Fibroblast of lung (primary cell): ENCODE data around the gene APOBEC3A. TPM values are rescaled to one million over a fixed set of nuclear protein-coding genes. Genes with fewer than 3 reads are reported as not detected.
"Not testable (repeated sequence)": the region's sequence is repeated elsewhere in the genome, so short reads cannot be mapped to it uniquely, and the experiment has no call there.

Experiments used
- DNase-seq, 2 donors: peaks; one replicate each; pipeline versions ENCODE4 v3.0.0 to v3.0.0-alpha.2; 2010; ENCODE audit warnings: low read depth in 2 of 2
- H2AFZ ChIP-seq: 2 replicates; pipeline ENCODE4 v1.5.1; 2012; ENCODE audit warnings: low read length, control low read depth, inconsistent platforms
- H3K27ac ChIP-seq: 2 replicates; pipeline ENCODE4 v1.5.1; 2011; ENCODE audit warnings: low read length, control low read depth; ENCODE audit not compliant: insufficient read depth
- H3K27me3 ChIP-seq: 2 replicates; pipeline ENCODE4 v1.5.1; 2011; ENCODE audit warnings: mild to moderate bottlenecking, low read length; ENCODE audit not compliant: control insufficient read depth, insufficient read depth
- H3K36me3 ChIP-seq: 2 replicates; pipeline ENCODE4 v1.5.1; 2011; ENCODE audit warnings: low read length; ENCODE audit not compliant: control insufficient read depth, insufficient read depth
- H3K4me1 ChIP-seq: 2 replicates; pipeline ENCODE4 v1.5.1; 2011; ENCODE audit warnings: low read length; ENCODE audit not compliant: control insufficient read depth, insufficient read depth; ENCODE audit errors: extremely low read depth
- H3K4me2 ChIP-seq: 2 replicates; pipeline ENCODE4 v1.5.1; 2011; ENCODE audit warnings: low read length, control low read depth; ENCODE audit not compliant: insufficient read depth; ENCODE audit errors: extremely low read depth
- H3K4me3 ChIP-seq, 4 experiments: fragments of 200-600 bp in 1 of 4; sonication (generic) in 1 of 4; replicated peaks in 1 of 4; 2 replicates each; pipeline ENCODE4 v1.5.1; 2011 to 2016; ENCODE audit warnings: low read length in 4 of 4, low read depth in 3 of 4, mild to moderate bottlenecking in 3 of 4, control low read depth in 2 of 4, inconsistent platforms in 1 of 4, mixed read lengths in 1 of 4; ENCODE audit not compliant: insufficient read depth in 1 of 4; ENCODE audit errors: control extremely low read depth in 1 of 4
- H3K79me2 ChIP-seq: 2 replicates; pipeline ENCODE4 v1.5.1; 2012; ENCODE audit warnings: mild to moderate bottlenecking, low read length, inconsistent platforms; ENCODE audit not compliant: control insufficient read depth, insufficient read depth
- H3K9ac ChIP-seq: 2 replicates; pipeline ENCODE4 v1.5.1; 2011; ENCODE audit warnings: mild to moderate bottlenecking, low read length, control low read depth; ENCODE audit not compliant: insufficient read depth
- H3K9me3 ChIP-seq: 2 replicates; pipeline ENCODE4 v1.5.1; 2012; ENCODE audit warnings: low read depth, low read length; ENCODE audit not compliant: control insufficient read depth, insufficient read depth
- H4K20me1 ChIP-seq: 2 replicates; pipeline ENCODE4 v1.5.1; 2011; ENCODE audit warnings: low read length; ENCODE audit not compliant: control insufficient read depth, insufficient read depth; ENCODE audit errors: extremely low read depth
- EZH2 ChIP-seq: IDR thresholded peaks from 2 replicates; pipeline ENCODE4 v1.5.1; 2012; ENCODE audit warnings: low read length, control low read depth, mild to moderate bottlenecking; ENCODE audit errors: missing control alignments
- polyA plus RNA-seq, 2 donors: library from polyadenylated mRNA; depleted of rRNA in 1 of 2; stranded (reverse) in 1 of 2; unstranded in 1 of 2; fragments of >200 nt; gene quantifications; 2 replicates each; pipeline ENCODE4 v1.2.1, GENCODE V29; 2011 to 2012; ENCODE audit warnings: missing spikeins in 1 of 2
- total RNA-seq: library from RNA; depleted of rRNA; stranded (reverse); fragments of >200 nt; gene quantifications from 2 replicates; pipeline ENCODE4 v1.2.1, GENCODE V29; 2014
- TF ChIP-seq, protein P1 (sequence below), 2 donors: IDR thresholded peaks in 1 of 2; conservative IDR thresholded peaks in 1 of 2; 1 replicate in 1 of 2; 2 replicates in 1 of 2; pipeline ENCODE4 v1.5.1; 2011 to 2012; ENCODE audit warnings: low read length in 2 of 2, control low read depth in 1 of 2, inconsistent platforms in 1 of 2, low read depth in 1 of 2, mild to moderate bottlenecking in 1 of 2

The APOBEC3A gene
- total and polyA plus RNA-seq, 2 donors (not counting 1 experiment from before 2014, with no cell fraction given), result not detected

DNA sequence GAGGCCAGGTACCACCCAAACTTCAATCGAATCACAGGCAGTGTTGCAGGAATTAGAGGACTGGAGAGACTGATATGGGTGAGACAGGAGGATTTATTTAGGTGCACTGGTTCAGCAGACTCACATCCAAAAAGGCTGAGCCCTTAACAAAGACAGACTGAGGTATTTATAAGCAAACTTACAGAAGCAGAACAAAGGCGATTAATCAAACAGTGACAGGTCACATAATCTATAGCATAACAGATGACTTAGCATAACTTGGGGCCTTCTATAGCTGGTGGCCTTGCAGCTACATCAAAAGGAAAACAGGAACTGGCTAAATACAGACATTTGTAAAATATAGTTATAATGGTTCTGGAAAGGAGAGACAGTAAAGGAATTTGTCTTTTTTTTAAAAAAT lies 26.8 kb downstream of the APOBEC3A start:
- H2AFZ ChIP-seq, result no peak overlapping the region
- peaks cover 6% of the 10 kb centered on the region for H3K4me1 ChIP-seq
- no peaks in the 10 kb centered on the region for H3K27me3 ChIP-seq
- no peak overlapping the region for H3K9ac ChIP-seq
- DNase-seq, result no peak
- no peak overlapping the region for H3K27ac ChIP-seq
- no peaks in the 10 kb centered on the region for H3K36me3 ChIP-seq
- no peak for TF ChIP-seq EZH2
- TF ChIP-seq, protein P1, sequence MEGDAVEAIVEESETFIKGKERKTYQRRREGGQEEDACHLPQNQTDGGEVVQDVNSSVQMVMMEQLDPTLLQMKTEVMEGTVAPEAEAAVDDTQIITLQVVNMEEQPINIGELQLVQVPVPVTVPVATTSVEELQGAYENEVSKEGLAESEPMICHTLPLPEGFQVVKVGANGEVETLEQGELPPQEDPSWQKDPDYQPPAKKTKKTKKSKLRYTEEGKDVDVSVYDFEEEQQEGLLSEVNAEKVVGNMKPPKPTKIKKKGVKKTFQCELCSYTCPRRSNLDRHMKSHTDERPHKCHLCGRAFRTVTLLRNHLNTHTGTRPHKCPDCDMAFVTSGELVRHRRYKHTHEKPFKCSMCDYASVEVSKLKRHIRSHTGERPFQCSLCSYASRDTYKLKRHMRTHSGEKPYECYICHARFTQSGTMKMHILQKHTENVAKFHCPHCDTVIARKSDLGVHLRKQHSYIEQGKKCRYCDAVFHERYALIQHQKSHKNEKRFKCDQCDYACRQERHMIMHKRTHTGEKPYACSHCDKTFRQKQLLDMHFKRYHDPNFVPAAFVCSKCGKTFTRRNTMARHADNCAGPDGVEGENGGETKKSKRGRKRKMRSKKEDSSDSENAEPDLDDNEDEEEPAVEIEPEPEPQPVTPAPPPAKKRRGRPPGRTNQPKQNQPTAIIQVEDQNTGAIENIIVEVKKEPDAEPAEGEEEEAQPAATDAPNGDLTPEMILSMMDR (conservative IDR thresholded peaks at IDR 0.05 in 1 of 2, IDR thresholded peaks at IDR 0.05 in 1 of 2; ENCODE audit: low read depth in 1 of 2, low read length in 2 of 2), result no peak
- H3K4me2 ChIP-seq, result no peak overlapping the region
- H4K20me1 ChIP-seq, result no peaks in the 10 kb centered on the region
- no peaks in the 10 kb centered on the region for H3K79me2 ChIP-seq
- H3K9me3 ChIP-seq, result no peaks in the 10 kb centered on the region
- no peak overlapping the region for H3K4me3 ChIP-seq

GRCh38 chr22:38984784-38985757 lies 27.7 kb downstream of the APOBEC3A start:
- H3K27ac ChIP-seq, H3K4me1 ChIP-seq, H3K27me3 ChIP-seq, H3K9ac ChIP-seq, H2AFZ ChIP-seq, H3K9me3 ChIP-seq, H3K4me3 ChIP-seq, H3K4me2 ChIP-seq, H3K36me3 ChIP-seq, H3K79me2 ChIP-seq, H4K20me1 ChIP-seq: not testable (repeated sequence)
- peak in 1 of 2 donors; percentile 65 for DNase-seq

GRCh38 chr22:38986629-38987028 lies 29.2 kb downstream of the APOBEC3A start:
- Histone ChIP-seq H3K79me2 (no peaks in the 10 kb centered on the region), H3K4me3 (no peak overlapping the region), H4K20me1 (no peaks in the 10 kb centered on the region), H3K4me2 (no peak overlapping the region), H3K36me3 (no peaks in the 10 kb centered on the region), H3K27ac (no peak overlapping the region), H3K27me3 (no peaks in the 10 kb centered on the region), H3K9ac (no peak overlapping the region), H3K9me3 (no peaks in the 10 kb centered on the region), H3K4me1 (peaks cover 2% of the 10 kb centered on the region), H2AFZ (no peak overlapping the region)
- TF ChIP-seq, protein P1 (conservative IDR thresholded peaks at IDR 0.05 in 1 of 2, IDR thresholded peaks at IDR 0.05 in 1 of 2; ENCODE audit: low read depth in 1 of 2, low read length in 2 of 2), result no peak
- TF ChIP-seq EZH2, result no peak
- DNase-seq, result no peak
